OCI-LY7 (cell line): Measurements from ENCODE around the gene CARS1. TPM values are rescaled to one million over a fixed set of nuclear protein-coding genes. Genes with fewer than 3 reads are reported as not detected.
A peak's percentile ranks its signal among the peaks of the same experiment; 100 is the strongest.

Experiments
- BruUV-seq: library from RNA; stranded (reverse); fragments of 400-500 nt; replicated peaks from 2 replicates; lab custom pipeline; 2021; lab: Mats Ljungman, UMichigan
- CTCF ChIA-PET: fragments of 300-600 bp; sonication (Branson Sonifier 250); formaldehyde crosslinking; loops from one replicate; lab custom pipeline; 2022; ENCODE audit warnings: antibody characterized with exemption; ENCODE audit not compliant: unreplicated experiment; lab: Charles Lee
- POLR2A ChIA-PET: fragments of 300-600 bp; sonication (Branson Sonifier 250); formaldehyde crosslinking; loops from one replicate; lab custom pipeline; 2022; ENCODE audit warnings: antibody characterized with exemption; lab: Charles Lee
- DNase-seq: peaks from one replicate; pipeline ENCODE4 v3.0.0-alpha.2; 2015; ENCODE audit warnings: low spot score
- H2AFZ ChIP-seq: fragments of 200-600 bp; sonication (generic), shearing (Covaris generic); 2 replicates; pipeline ENCODE4 v1.6.1; 2014; ENCODE audit warnings: mild to moderate bottlenecking, antibody characterized with exemption, low read length, moderate library complexity
- H3K27ac ChIP-seq: fragments of 200-600 bp; sonication (generic); 2 replicates; pipeline ENCODE4 v1.5.1; 2014; ENCODE audit warnings: mixed run types, low read depth, mild to moderate bottlenecking, moderate library complexity, low read length, inconsistent platforms; ENCODE audit not compliant: poor library complexity, severe bottlenecking
- H3K36me3 ChIP-seq: fragments of 200-600 bp; sonication (generic); 2 replicates; pipeline ENCODE4 v1.6.1; 2014; ENCODE audit warnings: mild to moderate bottlenecking, antibody characterized with exemption, low read length, moderate library complexity, mixed read lengths; ENCODE audit not compliant: insufficient read depth
- H3K4me1 ChIP-seq: fragments of 200-600 bp; sonication (generic); 2 replicates; pipeline ENCODE4 v1.5.1; 2014; ENCODE audit warnings: mild to moderate bottlenecking, low read length; ENCODE audit not compliant: insufficient read depth, poor library complexity, severe bottlenecking
- H3K4me2 ChIP-seq: fragments of 200-600 bp; sonication (generic); 2 replicates; pipeline ENCODE4 v1.6.1; 2014; ENCODE audit warnings: mild to moderate bottlenecking, low read length
- H3K4me3 ChIP-seq: fragments of 200-600 bp; sonication (generic); 2 replicates; pipeline ENCODE4 v1.5.1; 2014; ENCODE audit warnings: mild to moderate bottlenecking, low read depth, low read length; ENCODE audit not compliant: poor library complexity, severe bottlenecking
- H3K79me2 ChIP-seq: fragments of 200-600 bp; sonication (generic); 2 replicates; pipeline ENCODE4 v1.6.1; 2016; ENCODE audit warnings: low read depth, mild to moderate bottlenecking, low read length, moderate library complexity, mixed read lengths; ENCODE audit not compliant: insufficient read depth
- H3K9me2 ChIP-seq: fragments of 200-600 bp; sonication (generic); 2 replicates; pipeline ENCODE4 v1.6.1; 2016; ENCODE audit warnings: mild to moderate bottlenecking, low read length, mixed read lengths; ENCODE audit not compliant: insufficient read depth
- H3K9me3 ChIP-seq: fragments of 200-600 bp; sonication (generic); 2 replicates; pipeline ENCODE4 v1.6.1; 2014; ENCODE audit warnings: mild to moderate bottlenecking, mixed run types, low read length, mixed read lengths
- H4K20me1 ChIP-seq: fragments of 200-600 bp; sonication (generic); 2 replicates; pipeline ENCODE4 v1.6.1; 2014; ENCODE audit warnings: mild to moderate bottlenecking, antibody characterized with exemption, low read length, moderate library complexity, mixed read lengths; ENCODE audit not compliant: insufficient read depth
- CTCF ChIP-seq: fragments of 200-600 bp; sonication (generic); conservative IDR thresholded peaks from 2 replicates; pipeline ENCODE4 v1.5.1; 2014; ENCODE audit warnings: mild to moderate bottlenecking, antibody characterized with exemption, low read length, moderate library complexity, mixed read lengths
- EZH2phosphoT487 ChIP-seq: fragments of 200-600 bp; sonication (generic); IDR thresholded peaks from 2 replicates; pipeline ENCODE4 v1.6.1; 2018; ENCODE audit warnings: low read depth, borderline replicate concordance, mild to moderate bottlenecking, mixed run types, antibody characterized with exemption, low read length, moderate library complexity, mixed read lengths
- intact Hi-C: fragments of 100-400 bp; cut with micrococcal nuclease; formaldehyde crosslinking; loops from one replicate; pipeline ENCODE4 v1.10.0; 2022; ENCODE audit not compliant: unreplicated experiment
- total RNA-seq, 2 experiments: library from RNA; depleted of rRNA in 1 of 2; stranded (reverse); fragments of >200 nt in 1 of 2; shearing (Covaris generic) in 1 of 2; gene quantifications; 2 replicates each; pipeline ENCODE4 v1.2.3, GENCODE V29; 2014 to 2022

CARS1 gene
- total RNA-seq, 2 experiments from 2014 or later: 58.3 to 88.8 TPM

- intact Hi-C loops: no loop called here
- POLR2A ChIA-PET: no interaction called here
Observed at GRCh38 chr11:3026803-3027202, 30.4 kb downstream of the CARS1 start.

GRCh38 chr11:3022982-3023381 is 34.2 kb downstream of the CARS1 start:
- no peak overlapping the region for H2AFZ ChIP-seq
- POLR2A ChIA-PET: interaction anchor here (0.6 to 0.9 kb wide), 3 partner anchors 9 to 124 kb away, joined by 3 read pairs; no protein-coding TSS in a partner anchor
- CTCF ChIA-PET: no interaction called here
- no peak overlapping the region for H3K27ac ChIP-seq
- BruUV-seq: no TSS peak
- no peak for TF ChIP-seq CTCF
- no peak for TF ChIP-seq EZH2phosphoT487
- no peaks in the 10 kb centered on the region for H4K20me1 ChIP-seq
- H3K79me2 ChIP-seq: no peaks in the 10 kb centered on the region
- peaks cover 63% of the 10 kb centered on the region for H3K36me3 ChIP-seq
- DNase-seq: no peak
- H3K4me2 ChIP-seq: no peak overlapping the region
- H3K4me3 ChIP-seq: no peak overlapping the region
- intact Hi-C loops: no loop called here
- H3K4me1 ChIP-seq: peaks cover 11% of the 10 kb centered on the region
- H3K9me3 ChIP-seq: no peaks in the 10 kb centered on the region
- no peaks in the 10 kb centered on the region for H3K9me2 ChIP-seq

More at GRCh38 chr11:3026803-3027202, 30.4 kb downstream of the CARS1 start:
- Histone ChIP-seq H3K9me3 (no peaks in the 10 kb centered on the region), H3K36me3 (peaks cover 59% of the 10 kb centered on the region), H3K4me3 (no peak overlapping the region), H3K9me2 (no peaks in the 10 kb centered on the region), H3K27ac (no peak overlapping the region), H2AFZ (no peak overlapping the region), H3K4me2 (no peak overlapping the region), H3K79me2 (no peaks in the 10 kb centered on the region), H4K20me1 (no peaks in the 10 kb centered on the region), H3K4me1 (peaks cover 11% of the 10 kb centered on the region)
- DNase-seq: no peak
- CTCF ChIA-PET: no interaction called here
- no TSS peak for BruUV-seq
- TF ChIP-seq CTCF: no peak
- TF ChIP-seq EZH2phosphoT487: no peak

- H2AFZ ChIP-seq: no peak overlapping the region
- TF ChIP-seq CTCF: no peak
- TF ChIP-seq EZH2phosphoT487: no peak
- H3K27ac ChIP-seq: no peak overlapping the region
- peak; percentile 12 for DNase-seq
- no peaks in the 10 kb centered on the region for H3K9me3 ChIP-seq
- ChIA-PET POLR2A (interaction anchor here (0.6 to 0.9 kb wide), 3 partner anchors 9 to 124 kb away, joined by 3 read pairs; no protein-coding TSS in a partner anchor), CTCF (no interaction called here)
- intact Hi-C loops: no loop called here
- BruUV-seq: no TSS peak
- H3K79me2 ChIP-seq: no peaks in the 10 kb centered on the region
- H3K36me3 ChIP-seq: peaks cover 68% of the 10 kb centered on the region
- no peaks in the 10 kb centered on the region for H4K20me1 ChIP-seq
- no peaks in the 10 kb centered on the region for H3K9me2 ChIP-seq
- H3K4me3 ChIP-seq: no peak overlapping the region
- H3K4me2 ChIP-seq: no peak overlapping the region
- H3K4me1 ChIP-seq: peaks cover 11% of the 10 kb centered on the region
Observed at GRCh38 chr11:3022300-3022967, 34.8 kb downstream of the CARS1 start.
